RKO (cell line): Measurements from ENCODE around the gene SPCS3.
"Not testable (repeated sequence)": the region's sequence is repeated elsewhere in the genome, so short reads cannot be mapped to it uniquely, and the experiment has no call there.

ENCODE experiments used
- DNase-seq: peaks from one replicate; pipeline ENCODE4 v3.0.0-alpha.2; 2016; ENCODE audit warnings: low spot score

SPCS3 gene

GRCh38 chr4:176346836-176347235 lies 27.1 kb downstream of the SPCS3 start:
- DNase-seq: not testable (repeated sequence)

- DNase-seq: no peak
These were observed 30.9 kb downstream of the SPCS3 start for GRCh38 chr4:176350671-176351070.

GRCh38 chr4:176354884-176355283 lies 35.1 kb downstream of the SPCS3 start:
- no peak for DNase-seq

- DNase-seq: no peak
These were observed 37.8 kb downstream of the SPCS3 start for GRCh38 chr4:176357359-176358082.

GRCh38 chr4:176358083-176358469 lies 38.3 kb downstream of the SPCS3 start:
- no peak for DNase-seq

- DNase-seq: no peak
These were observed 39.8 kb downstream of the SPCS3 start for GRCh38 chr4:176359590-176359989.

GRCh38 chr4:176360446-176360845 lies 40.7 kb downstream of the SPCS3 start:
- DNase-seq: peak; percentile 57

GRCh38 chr4:176363072-176363471 lies 43.3 kb downstream of the SPCS3 start:
- DNase-seq: no peak

- DNase-seq: no peak
These were observed 48.2 kb downstream of the SPCS3 start for GRCh38 chr4:176367771-176368465.

GRCh38 chr4:176376032-176376614 lies 56.4 kb downstream of the SPCS3 start:
- DNase-seq: peak; percentile 79

- DNase-seq: peak; percentile 81
These were observed 58.0 kb downstream of the SPCS3 start for GRCh38 chr4:176377780-176378179.

GRCh38 chr4:176380352-176381157 lies 60.8 kb downstream of the SPCS3 start:
- peak; percentile 95 for DNase-seq
